Right atrium auricular region (tissue), 2 donors: ENCODE data around the gene LRIG2. TPM values are rescaled to one million over a fixed set of nuclear protein-coding genes. Genes with fewer than 3 reads are reported as not detected.

Source experiments
- DNase-seq: peaks from one replicate; pipeline ENCODE4 v3.0.0-alpha.2; 2019; ENCODE audit warnings: low spot score
- H3K27ac ChIP-seq, 2 donors: fragments of 200-600 bp; sonication (generic); 1 replicate in 1 of 2; 2 replicates in 1 of 2; pipeline ENCODE4 v1.5.1; 2016 to 2019
- H3K27me3 ChIP-seq, 2 donors: fragments of 200-600 bp; sonication (generic); one replicate each; pipeline versions ENCODE4 v1.5.1 to v1.6.0; 2017 to 2019
- H3K36me3 ChIP-seq: fragments of 200-600 bp; sonication (generic); one replicate; pipeline ENCODE4 v1.5.1; 2016
- H3K4me1 ChIP-seq, 2 donors: fragments of 200-600 bp; sonication (generic); one replicate each; pipeline versions ENCODE4 v1.5.1 to v1.6.0; 2017 to 2019
- H3K4me3 ChIP-seq, 2 donors: fragments of 200-600 bp; sonication (generic); 1 replicate in 1 of 2; 2 replicates in 1 of 2; pipeline ENCODE4 v1.5.1; 2017 to 2019; ENCODE audit warnings: mild to moderate bottlenecking in 1 of 2, moderate library complexity in 1 of 2
- H3K9me3 ChIP-seq, 2 donors: fragments of 200-600 bp; sonication (generic); one replicate each; pipeline ENCODE4 v1.5.1; 2019
- total RNA-seq, 2 donors: library from RNA; depleted of rRNA; stranded (reverse); fragments of >200 nt; gene quantifications; one replicate each; pipeline ENCODE4 v1.1.0, GENCODE V29; 2016
- TF ChIP-seq, protein P1 (sequence below), 2 donors: fragments of 200-600 bp; sonication (generic); IDR thresholded peaks; one replicate each; pipeline ENCODE4 v1.5.1; 2019; ENCODE audit warnings: antibody characterized with exemption in 2 of 2

LRIG2 gene
- total RNA-seq, 2 donors from 2014 or later, result 7.1 to 10.4 TPM

DNA sequence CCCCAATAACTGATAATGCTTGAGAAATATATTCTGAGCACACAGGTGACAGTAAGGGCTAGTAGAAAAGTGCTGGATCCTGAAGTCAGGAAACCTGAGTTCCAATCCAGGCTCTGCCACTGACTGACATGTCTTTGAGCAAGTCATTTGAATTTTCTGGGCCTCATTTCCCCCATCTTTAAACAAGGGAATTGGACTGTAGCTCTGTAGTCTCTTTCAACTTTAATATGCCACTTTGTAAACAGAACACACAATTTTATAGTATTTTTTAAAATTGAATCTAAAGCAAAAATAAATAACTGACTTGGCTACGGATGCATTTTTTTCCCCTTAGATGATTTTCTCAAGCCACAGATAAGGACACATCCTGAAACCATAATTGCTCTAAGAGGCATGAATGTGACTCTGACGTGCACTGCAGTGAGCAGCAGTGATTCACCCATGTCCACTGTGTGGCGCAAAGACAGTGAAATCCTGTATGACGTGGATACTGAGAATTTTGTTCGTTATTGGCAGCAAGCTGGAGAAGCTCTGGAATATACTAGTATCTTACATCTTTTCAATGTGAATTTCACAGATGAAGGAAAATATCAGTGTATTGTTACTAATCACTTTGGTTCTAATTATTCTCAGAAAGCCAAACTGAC, 37.0 kb downstream of the LRIG2 start:
- H3K27ac ChIP-seq, result peak overlapping the region; percentile 64 to 72
- no peak overlapping the region for H3K4me3 ChIP-seq
- H3K27me3 ChIP-seq, result no peaks in the 10 kb centered on the region
- H3K4me1 ChIP-seq, result no peaks in the 10 kb centered on the region
- peak; percentile 71 for DNase-seq
- H3K36me3 ChIP-seq, result peaks cover 71% of the 10 kb centered on the region
- no peaks in the 10 kb centered on the region for H3K9me3 ChIP-seq
- TF ChIP-seq, protein P1, sequence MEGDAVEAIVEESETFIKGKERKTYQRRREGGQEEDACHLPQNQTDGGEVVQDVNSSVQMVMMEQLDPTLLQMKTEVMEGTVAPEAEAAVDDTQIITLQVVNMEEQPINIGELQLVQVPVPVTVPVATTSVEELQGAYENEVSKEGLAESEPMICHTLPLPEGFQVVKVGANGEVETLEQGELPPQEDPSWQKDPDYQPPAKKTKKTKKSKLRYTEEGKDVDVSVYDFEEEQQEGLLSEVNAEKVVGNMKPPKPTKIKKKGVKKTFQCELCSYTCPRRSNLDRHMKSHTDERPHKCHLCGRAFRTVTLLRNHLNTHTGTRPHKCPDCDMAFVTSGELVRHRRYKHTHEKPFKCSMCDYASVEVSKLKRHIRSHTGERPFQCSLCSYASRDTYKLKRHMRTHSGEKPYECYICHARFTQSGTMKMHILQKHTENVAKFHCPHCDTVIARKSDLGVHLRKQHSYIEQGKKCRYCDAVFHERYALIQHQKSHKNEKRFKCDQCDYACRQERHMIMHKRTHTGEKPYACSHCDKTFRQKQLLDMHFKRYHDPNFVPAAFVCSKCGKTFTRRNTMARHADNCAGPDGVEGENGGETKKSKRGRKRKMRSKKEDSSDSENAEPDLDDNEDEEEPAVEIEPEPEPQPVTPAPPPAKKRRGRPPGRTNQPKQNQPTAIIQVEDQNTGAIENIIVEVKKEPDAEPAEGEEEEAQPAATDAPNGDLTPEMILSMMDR (IDR thresholded peaks at IDR 0.05), result peak in 1 of 2 donors; percentile 42

DNA sequence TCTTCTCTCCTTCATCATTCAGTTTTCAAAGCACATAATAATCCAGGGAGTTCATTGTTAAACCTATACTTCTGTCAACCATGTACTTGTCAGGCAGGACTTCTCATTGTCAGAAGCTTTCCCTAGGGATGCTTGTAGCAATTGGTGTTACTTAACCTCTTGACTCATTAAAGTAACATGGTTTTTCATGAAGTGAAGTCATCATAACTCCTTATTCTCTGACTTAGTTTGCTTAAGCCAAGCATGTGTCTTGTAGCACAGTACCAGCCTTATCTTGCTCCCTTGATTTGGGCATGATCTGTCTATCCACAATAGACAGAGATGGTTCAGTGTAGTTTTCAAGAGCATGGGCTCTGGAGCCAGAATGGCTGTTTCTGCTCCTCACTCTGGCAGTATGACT, 45.3 kb downstream of the LRIG2 start:
- DNase-seq, result no peak
- no peaks in the 10 kb centered on the region for H3K4me1 ChIP-seq
- TF ChIP-seq, protein P1 (IDR thresholded peaks at IDR 0.05), result no peak
- no peak overlapping the region for H3K4me3 ChIP-seq
- no peak overlapping the region for H3K27ac ChIP-seq
- no peaks in the 10 kb centered on the region for H3K9me3 ChIP-seq
- no peaks in the 10 kb centered on the region for H3K27me3 ChIP-seq
- peaks cover 90% of the 10 kb centered on the region for H3K36me3 ChIP-seq

DNA sequence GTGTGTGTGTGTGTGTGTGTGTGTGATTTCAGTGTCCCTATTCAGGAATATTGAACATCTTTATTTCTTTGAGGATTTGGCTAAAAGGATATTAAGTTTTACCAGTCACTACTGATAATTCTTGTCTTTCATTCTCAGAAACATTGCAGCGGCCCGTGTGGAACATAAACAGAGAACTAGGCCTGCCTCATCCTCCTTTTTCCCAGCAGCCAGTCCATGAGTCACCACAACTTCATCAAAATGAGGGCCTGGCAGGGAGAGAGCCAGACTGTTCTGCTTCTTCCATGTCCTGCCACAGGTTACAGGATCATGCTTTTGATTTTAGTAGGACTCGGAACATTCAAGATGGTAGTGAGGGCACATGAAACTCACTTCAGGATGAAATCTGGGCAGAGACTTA, 50.7 kb downstream of the LRIG2 start:
- no peaks in the 10 kb centered on the region for H3K27me3 ChIP-seq
- H3K4me3 ChIP-seq, result no peak overlapping the region
- no peak for DNase-seq
- TF ChIP-seq, protein P1 (IDR thresholded peaks at IDR 0.05), result no peak
- no peaks in the 10 kb centered on the region for H3K4me1 ChIP-seq
- no peak overlapping the region for H3K27ac ChIP-seq
- H3K9me3 ChIP-seq, result no peaks in the 10 kb centered on the region
- peaks cover 75% of the 10 kb centered on the region for H3K36me3 ChIP-seq

DNA sequence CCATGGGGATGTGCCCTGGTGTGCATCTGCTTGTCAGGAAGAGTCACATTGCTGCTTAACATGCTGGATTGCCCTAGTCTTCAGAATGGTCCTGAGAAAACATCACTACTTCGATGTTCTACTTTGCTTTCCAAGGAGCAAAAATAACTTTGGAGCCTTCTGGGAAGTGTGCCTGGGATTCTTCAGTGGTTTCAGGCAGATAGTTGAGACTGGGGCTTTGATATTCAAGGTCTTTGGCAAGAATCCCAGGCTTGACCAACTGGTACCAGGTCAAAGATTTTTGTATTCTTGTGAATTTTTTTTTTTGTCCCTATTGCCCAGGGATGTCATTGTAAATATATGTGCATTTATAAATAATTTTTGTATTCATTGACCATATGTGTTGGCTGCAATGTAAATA, 51.4 kb downstream of the LRIG2 start:
- Histone ChIP-seq H3K4me3 (no peak overlapping the region), H3K9me3 (no peaks in the 10 kb centered on the region), H3K27ac (no peak overlapping the region), H3K36me3 (peaks cover 70% of the 10 kb centered on the region), H3K27me3 (no peaks in the 10 kb centered on the region), H3K4me1 (no peaks in the 10 kb centered on the region)
- TF ChIP-seq, protein P1 (IDR thresholded peaks at IDR 0.05), result no peak
- DNase-seq, result no peak

DNA sequence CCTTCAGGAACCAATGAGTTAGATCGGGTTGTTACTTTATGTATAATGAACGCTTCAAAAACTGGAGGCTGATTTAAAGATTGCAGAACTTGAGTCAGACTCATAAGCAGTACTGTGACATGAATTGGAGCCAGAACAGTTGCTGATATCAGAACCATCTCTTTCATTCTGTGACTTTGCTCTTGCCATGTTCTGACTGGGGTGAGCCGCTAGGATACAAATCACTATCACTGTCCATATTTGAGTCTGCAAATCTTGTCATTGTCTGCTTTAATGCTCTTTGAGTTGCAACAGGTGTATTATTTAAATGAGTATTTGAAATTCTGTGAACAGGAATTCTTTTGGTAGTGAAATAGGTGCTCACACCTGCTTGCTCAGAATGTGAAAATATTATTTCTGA, 52.5 kb downstream of the LRIG2 start:
- H3K27me3 ChIP-seq, result no peaks in the 10 kb centered on the region
- TF ChIP-seq, protein P1 (IDR thresholded peaks at IDR 0.05), result no peak
- no peak overlapping the region for H3K27ac ChIP-seq
- no peak overlapping the region for H3K4me3 ChIP-seq
- H3K36me3 ChIP-seq, result peaks cover 59% of the 10 kb centered on the region
- no peak for DNase-seq
- H3K4me1 ChIP-seq, result no peaks in the 10 kb centered on the region
- no peaks in the 10 kb centered on the region for H3K9me3 ChIP-seq

DNA sequence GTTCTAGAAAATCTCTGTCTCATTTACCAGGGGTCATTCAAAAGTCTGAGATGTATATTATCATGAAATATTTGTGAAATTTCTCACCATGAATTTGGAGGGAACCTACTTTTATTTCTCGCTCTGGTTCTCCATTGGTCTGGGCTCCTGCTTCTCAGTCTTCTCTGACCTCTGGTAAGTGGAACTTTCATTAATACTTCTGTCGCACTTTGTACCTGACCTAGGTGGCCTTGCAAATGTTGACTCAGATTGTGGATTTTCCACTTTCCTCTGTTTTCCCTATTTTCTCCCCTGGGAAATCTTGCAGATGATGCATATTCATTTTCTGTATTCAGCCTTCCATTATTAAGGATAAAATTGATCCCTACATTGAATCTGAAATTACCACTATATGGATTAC, 53.2 kb downstream of the LRIG2 start:
- TF ChIP-seq, protein P1 (IDR thresholded peaks at IDR 0.05), result no peak
- Histone ChIP-seq H3K4me1 (no peaks in the 10 kb centered on the region), H3K36me3 (peaks cover 52% of the 10 kb centered on the region), H3K27ac (no peak overlapping the region), H3K27me3 (no peaks in the 10 kb centered on the region), H3K4me3 (no peak overlapping the region), H3K9me3 (no peaks in the 10 kb centered on the region)
- DNase-seq, result no peak
